NCI-H2227 treated with DMSO at 0.1 percent for 48 hours (cell line): ENCODE measurements around the gene OSBPL6.
"Not testable (repeated sequence)": the region's sequence is repeated elsewhere in the genome, so short reads cannot be mapped to it uniquely, and the experiment has no call there.

ENCODE experiments used
- DNase-seq: peaks from one replicate; lab custom pipeline; 2025; lab: John Stamatoyannopoulos, UW

Gene OSBPL6

GRCh38 chr2:178193823-178194599 is at the start of gene OSBPL6:
Gene OSBPL6 (plus strand): TSS chr2:178194512. CDS start chr2:178306185, 111,673 bp downstream.
- DNase-seq = peak; percentile 88

GRCh38 chr2:178152033-178152432 is 42.3 kb upstream of the OSBPL6 start:
- no peak for DNase-seq

- no peak for DNase-seq
Observed at GRCh38 chr2:178152542-178152941, 41.8 kb upstream of the OSBPL6 start.

- DNase-seq = no peak
Observed at GRCh38 chr2:178152977-178153376, 41.3 kb upstream of the OSBPL6 start.

- DNase-seq = not testable (repeated sequence)
Observed at GRCh38 chr2:178153878-178154277, 40.4 kb upstream of the OSBPL6 start.

GRCh38 chr2:178155524-178155923 is 38.8 kb upstream of the OSBPL6 start:
- DNase-seq = no peak

- no peak for DNase-seq
Observed at GRCh38 chr2:178157574-178157973, 36.7 kb upstream of the OSBPL6 start.

- DNase-seq = no peak
Observed at GRCh38 chr2:178159966-178160365, 34.3 kb upstream of the OSBPL6 start.

GRCh38 chr2:178160601-178161000 is 33.7 kb upstream of the OSBPL6 start:
- no peak for DNase-seq

GRCh38 chr2:178163395-178163794 is 30.9 kb upstream of the OSBPL6 start:
- no peak for DNase-seq

GRCh38 chr2:178163911-178164310 is 30.4 kb upstream of the OSBPL6 start:
- no peak for DNase-seq

GRCh38 chr2:178173657-178174056 is 20.7 kb upstream of the OSBPL6 start:
- DNase-seq = no peak

- no peak for DNase-seq
Observed at GRCh38 chr2:178177066-178177679, 17.1 kb upstream of the OSBPL6 start.

- DNase-seq = not testable (repeated sequence)
Observed at GRCh38 chr2:178180648-178181047, 13.7 kb upstream of the OSBPL6 start.

- no peak for DNase-seq
Observed at GRCh38 chr2:178187861-178188260, 6.5 kb upstream of the OSBPL6 start.

GRCh38 chr2:178188466-178188865 is 5.8 kb upstream of the OSBPL6 start:
- DNase-seq = no peak

GRCh38 chr2:178191004-178191508 is 3.3 kb upstream of the OSBPL6 start:
- no peak for DNase-seq

- no peak for DNase-seq
Observed at GRCh38 chr2:178191511-178191910, 2.8 kb upstream of the OSBPL6 start.

- no peak for DNase-seq
Observed at GRCh38 chr2:178193496-178193822, 853 bp upstream of the OSBPL6 start.

GRCh38 chr2:178194600-178195389 is 483 bp downstream of the OSBPL6 start:
- peak; percentile 82 for DNase-seq

GRCh38 chr2:178195390-178196166 is 1.3 kb downstream of the OSBPL6 start:
- peak; percentile 82 for DNase-seq

- DNase-seq = no peak
Observed at GRCh38 chr2:178197791-178198190, 3.5 kb downstream of the OSBPL6 start.
